GM21737 (cell line): ENCODE data around the gene SOWAHA.
"Not testable (repeated sequence)": the region's sequence is repeated elsewhere in the genome, so short reads cannot be mapped to it uniquely, and the experiment has no call there.

Source experiments
- ATAC-seq: cut with Tn5 transposase; IDR thresholded peaks from one replicate; pipeline ENCODE4 v1.9.1; 2021; ENCODE audit warnings: mild to moderate bottlenecking, moderate library complexity; ENCODE audit not compliant: unreplicated experiment

Gene SOWAHA

DNA sequence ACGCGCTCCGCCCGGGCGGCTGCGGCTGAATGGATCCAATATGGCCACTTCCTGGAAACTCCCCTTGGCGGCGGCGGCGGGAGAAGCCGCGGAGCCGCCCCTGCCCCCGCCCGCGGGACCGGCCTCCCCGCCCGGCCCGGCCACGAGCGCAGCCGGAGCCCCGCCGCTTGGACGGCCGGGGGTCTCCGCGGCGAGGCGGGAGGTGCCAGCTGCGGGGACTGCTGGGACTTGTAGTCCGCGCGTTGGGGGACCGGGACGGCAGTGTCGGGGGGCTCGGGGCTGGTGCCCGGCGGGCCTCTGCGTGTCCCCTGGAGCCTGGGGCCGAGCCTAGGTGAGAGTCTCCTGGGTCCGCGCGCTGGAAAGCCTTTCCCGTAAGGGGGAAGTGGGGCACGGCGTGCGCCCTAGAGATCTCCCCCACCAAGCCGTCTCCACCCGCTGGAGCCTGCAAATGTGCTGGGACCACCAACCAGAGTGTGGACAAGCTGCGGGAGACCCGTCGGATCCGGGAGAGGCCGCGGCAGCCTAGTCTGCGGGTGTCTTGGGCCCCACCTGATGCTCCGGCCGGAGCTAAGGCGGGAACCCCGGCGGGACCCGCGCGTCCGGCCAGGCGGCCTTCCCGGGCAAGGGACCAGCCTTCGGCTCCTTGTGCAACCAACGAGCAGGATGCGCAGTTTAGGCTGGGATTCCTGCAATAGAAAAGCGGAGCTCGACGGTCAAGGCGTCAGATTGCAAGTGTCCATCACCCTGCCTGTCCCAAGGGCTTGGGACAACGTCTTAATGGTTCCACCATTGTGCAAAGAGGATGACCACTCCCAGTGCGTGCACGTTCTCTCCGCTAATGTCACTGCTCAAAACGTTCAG, 35.7 kb upstream of the SOWAHA start, which contains the start of gene SEPTIN8:
SEPTIN8 (minus strand) TSS at position 31 of the 861 bp plus-strand sequence. CDS start 102 bp downstream, outside the sequence.
- ATAC-seq: peak; percentile 63

DNA sequence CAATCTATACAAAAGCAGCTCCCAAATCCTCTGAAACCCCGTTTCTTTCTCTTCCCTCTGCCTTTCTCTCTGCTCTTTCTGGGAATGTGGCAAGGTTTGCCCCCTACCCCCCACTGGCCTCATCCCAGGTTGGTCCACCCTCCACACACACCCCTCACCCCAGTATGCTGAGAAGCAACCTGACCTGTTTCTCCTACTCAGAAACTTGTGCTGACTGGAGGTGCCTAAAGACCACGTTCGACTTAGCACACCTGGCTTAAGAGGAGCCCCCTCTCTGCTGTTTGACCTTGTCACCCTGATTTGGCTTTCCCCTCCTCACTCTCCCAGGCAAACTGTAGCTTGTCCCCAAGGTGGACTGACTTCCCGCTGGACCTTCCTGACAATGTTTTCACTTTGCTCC, 35.0 kb upstream of the SOWAHA start:
- ATAC-seq: no peak

- ATAC-seq: no peak
Observed at GRCh38 chr5:132778856-132779255, 34.2 kb upstream of the SOWAHA start.

DNA sequence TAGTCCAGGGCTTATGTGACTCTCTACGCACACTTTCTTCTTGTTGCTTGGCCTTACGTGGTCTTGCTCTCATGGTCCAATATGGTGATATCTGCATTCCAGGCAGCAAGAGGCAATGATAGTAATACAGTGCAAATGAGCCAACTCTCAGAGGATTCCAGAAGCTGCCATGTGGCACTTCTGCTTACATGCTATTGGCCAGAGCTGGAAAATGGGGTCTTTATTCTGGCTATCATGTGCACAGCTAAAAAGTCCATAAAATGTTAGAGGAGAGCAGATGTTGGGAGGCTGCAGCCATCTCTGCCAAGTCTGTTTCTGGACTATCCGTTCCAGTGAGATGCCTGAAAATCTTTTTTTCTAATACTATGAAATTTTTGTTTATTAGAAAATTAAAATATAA, 33.1 kb upstream of the SOWAHA start:
- ATAC-seq: no peak

DNA sequence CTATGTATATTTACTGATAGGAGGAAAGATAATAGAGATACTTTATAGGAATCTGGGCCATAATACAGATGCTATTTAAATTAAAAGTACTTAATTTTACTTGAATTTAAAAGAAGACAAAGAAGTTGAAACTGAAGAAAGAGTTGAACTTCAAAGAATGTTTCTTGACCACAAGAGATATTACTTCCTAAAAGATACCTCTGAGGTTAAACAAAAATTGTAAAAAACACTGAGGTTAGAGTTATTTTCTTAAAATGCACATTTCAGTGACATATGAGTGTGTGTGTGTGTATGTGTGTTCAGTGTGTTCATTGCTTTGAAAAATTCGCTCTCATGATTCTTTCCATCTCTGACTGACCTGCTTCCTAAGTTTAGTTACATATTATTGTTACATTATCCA, 32.5 kb upstream of the SOWAHA start:
- no peak for ATAC-seq

DNA sequence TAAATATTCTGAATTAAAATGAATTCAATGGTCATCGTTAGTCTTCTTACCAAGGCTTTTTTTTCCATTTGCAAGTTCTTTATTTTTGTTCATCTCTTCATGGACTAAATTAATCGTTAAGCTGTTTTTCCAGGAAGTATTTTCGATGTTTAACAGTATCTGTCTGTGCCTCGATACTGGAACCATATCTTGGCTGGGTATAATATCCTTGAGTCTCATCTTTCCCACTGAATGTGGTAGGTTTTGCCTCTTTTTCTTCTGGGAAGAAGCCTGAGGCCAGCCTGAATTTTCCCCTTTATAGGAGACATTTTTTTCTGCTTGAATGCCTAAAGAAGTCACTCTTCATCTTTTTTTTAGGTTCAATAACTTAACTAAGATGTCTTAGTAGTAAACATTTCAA, 32.1 kb upstream of the SOWAHA start:
- no peak for ATAC-seq

GRCh38 chr5:132782101-132782500, 31.0 kb upstream of the SOWAHA start:
- ATAC-seq: no peak

DNA sequence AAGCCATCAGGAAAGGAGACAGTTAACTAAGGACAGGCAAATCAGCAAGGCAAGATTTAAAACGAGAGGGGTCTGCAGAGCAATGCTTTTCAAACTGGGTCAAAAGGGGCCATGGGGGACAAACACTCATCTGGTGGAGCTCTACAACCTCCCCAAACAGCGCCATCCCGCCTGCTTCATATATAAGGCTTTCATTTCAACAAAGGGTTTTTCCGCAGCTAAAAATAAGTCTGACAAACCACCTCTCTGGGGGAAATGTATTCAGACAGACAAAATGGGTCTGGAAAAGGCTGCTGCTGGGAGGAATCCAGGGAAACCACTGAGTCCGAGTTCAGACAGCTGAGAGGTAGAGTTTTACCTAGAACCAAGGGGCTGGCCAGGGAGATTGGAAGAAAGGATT, 27.7 kb upstream of the SOWAHA start:
- ATAC-seq: no peak

DNA sequence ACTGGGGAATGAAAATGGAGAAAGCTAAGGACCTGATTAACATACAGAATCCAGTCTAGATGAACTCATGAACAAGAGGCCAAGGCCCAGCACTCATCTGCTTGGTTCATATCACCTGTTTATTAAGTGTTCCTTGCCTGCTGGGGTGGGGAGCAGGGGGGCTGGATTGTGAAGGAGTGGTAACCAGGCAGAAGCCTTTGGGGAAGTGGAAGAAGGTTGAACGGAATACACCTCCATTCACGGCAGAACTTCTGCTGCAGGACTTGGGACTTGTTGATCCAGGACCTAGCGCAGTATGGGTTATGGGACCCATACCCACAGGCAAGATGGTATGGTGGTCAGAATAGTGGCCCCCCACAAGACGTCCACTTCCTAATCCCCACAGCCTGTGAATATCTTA, 27.2 kb upstream of the SOWAHA start:
- no peak for ATAC-seq

- no peak for ATAC-seq
Observed at GRCh38 chr5:132787076-132787475, 26.0 kb upstream of the SOWAHA start.

GRCh38 chr5:132788508-132788907, 24.6 kb upstream of the SOWAHA start:
- ATAC-seq: no peak

DNA sequence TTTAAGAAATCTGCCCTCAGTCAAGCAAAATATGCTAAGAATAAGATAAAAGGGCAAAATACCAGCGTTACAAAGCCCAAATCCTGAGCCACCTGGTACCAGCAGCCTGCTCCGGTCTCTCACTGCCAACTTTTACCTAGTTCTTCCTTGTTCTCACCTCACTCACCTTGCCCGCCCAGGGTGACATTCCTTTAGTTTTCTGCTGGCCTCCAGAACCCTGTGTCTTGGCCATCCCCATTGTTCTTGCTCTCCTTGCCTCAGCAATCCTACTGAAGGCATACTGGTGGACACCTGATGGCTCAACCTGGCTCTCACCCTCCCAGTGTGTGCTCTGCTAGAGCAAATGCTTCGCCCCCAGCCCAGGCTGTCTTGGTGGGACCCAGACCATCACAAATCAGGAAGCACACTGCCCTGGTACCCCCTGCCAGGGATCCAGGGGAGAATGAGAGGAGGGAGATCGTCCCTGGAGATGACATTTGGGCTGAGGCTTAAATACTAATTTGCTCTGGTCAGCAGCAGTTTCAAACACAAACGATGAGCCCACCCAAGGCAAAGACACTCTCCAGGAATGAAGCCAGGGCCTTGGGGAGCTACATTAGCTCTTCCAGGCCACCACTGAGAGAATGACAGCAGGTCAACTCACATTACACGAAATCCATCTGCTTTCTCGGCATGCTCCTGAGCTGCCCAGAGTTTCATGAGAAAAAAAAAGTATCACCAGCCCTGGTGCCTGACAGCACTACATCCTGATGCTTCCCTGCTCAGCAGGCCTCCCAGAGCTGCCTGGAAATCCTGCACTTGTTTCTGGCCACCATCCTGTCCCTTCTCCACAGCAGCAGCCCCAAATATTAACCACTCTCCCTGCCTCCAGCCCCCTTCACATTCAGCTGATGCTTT, 23.9 kb upstream of the SOWAHA start:
- ATAC-seq: no peak

DNA sequence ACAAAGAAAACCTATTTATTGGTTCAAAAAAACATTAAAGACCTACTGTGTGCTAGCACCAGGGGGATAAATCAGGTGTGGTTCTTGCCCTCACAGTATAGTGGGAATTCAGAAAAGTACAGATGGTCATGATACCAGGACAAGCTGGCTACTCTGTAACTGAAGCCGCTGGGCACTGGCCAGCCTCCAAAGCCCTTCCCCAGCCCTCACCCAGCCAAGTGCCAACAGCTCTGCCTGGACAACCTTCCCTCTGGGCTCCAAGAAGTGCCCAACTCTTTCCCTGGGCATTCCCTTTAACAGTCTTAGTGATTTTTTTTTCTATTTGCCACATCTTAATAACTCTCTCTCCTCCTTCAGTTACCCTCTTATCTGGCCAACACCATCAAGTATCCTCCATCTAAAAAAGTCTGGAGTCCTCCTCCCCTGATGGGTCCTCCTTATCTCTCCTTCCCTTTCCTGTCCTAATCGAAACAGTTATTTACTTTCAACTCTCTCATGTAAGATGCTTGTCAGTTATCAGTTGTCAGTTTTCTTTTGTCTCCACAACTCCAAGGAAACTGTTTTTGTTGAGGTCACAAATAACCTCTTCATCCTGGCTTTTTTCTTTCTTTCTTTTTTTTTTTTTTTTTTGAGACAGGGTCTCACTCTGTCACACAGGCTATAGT, 22.8 kb upstream of the SOWAHA start:
- ATAC-seq: no peak

- ATAC-seq: no peak
Observed at GRCh38 chr5:132791026-132791425, 22.1 kb upstream of the SOWAHA start.

DNA sequence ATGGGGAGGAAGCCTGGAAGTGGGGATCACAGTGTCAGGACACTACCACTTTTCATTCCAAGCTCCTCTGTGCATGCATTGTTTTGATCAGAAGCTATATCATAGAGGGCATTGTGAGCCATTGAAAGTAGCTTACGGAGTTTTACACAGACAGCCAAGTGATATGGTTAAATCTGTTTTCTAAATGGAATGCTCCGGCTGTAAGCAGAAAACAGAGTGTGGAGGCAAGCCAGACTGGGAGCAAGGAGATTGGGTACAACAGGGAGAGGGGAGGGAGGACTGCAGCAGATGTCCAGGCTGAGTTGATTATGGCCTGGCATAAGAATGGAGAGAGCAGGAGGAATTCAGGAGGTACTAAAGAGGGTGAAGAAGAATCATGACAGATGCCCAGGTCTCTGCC, 15.5 kb upstream of the SOWAHA start:
- ATAC-seq: no peak

- ATAC-seq: no peak
Observed at GRCh38 chr5:132799392-132799791, 13.7 kb upstream of the SOWAHA start.

DNA sequence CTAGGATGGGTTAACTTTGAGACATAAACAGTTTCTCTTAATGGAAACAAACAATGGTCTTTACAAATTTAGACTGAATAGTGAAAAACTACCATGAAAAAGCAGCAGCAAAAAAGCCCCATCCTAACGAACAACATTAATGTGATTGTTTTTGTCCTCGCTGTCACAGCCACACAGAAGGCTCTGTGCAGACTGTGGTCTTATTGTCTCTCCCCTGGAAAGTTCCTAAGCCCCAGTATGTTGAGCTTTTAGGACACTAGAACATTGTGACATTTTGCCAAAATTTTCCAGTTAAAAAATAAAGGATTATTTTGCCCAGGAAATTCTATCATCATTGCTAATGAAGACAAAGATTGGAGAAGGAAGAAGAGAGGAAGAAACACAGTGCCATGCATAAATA, 12.6 kb upstream of the SOWAHA start:
- ATAC-seq: no peak

DNA sequence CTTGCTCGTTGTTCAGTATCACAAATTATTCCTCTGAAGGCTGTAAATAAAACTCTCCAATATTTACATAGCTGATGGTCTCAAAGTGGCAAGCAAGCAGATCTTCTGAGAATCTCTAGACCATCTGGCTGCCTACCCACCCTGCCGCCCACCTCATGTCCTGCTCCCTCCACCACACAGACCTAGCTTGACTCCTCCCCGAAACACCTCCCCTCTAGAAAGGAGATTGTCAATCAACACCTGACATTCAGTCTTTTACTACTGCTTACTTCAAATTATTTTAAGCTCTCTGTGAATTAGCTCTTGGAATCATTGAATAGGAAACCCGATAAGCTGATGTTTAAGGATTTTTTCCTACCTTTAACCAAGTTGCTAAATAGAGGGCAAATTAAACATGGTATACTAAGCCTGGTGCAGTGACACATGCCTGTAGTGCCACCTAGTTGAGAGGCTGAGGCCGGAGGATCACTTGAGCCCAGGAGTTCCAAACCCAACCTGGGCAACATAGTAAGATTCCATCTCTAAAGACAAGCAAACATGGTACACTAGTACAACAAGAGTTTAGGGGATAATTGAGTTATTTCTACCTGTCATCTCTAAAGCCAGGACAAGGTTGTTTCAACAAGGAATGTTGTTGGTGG, 10.9 kb upstream of the SOWAHA start:
- no peak for ATAC-seq

GRCh38 chr5:132802685-132803066, 10.4 kb upstream of the SOWAHA start:
- ATAC-seq: not testable (repeated sequence)

DNA sequence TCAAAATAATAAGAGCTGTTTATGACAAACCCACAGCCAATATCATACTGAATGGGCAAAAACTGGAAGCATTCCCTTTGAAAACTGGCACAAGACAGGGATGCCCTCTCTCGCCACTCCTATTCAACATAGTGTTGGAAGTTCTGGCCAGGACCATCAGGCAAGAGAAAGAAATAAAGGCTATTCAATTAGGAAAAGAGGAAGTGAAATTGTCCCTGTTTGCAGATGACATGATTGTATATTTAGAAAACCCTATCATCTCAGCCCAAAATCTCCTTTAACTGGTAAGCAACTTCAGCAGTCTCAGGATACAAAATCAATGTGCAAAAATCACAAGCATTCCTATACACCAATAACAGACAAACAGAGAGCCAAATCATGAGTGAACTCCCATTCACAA, 8.9 kb upstream of the SOWAHA start:
- not testable (repeated sequence) for ATAC-seq

GRCh38 chr5:132805872-132806271, 7.2 kb upstream of the SOWAHA start:
- ATAC-seq: not testable (repeated sequence)
